ENCODE data around the gene DIAPH2. TPM values are rescaled to one million over a fixed set of nuclear protein-coding genes. Genes with fewer than 3 reads are reported as not detected.

DIAPH2 gene
- total RNA-seq, 1 donor from 2014 or later = 3.8 TPM

GRCh38 chrX:97027384-97027922 is 342.8 kb downstream of the DIAPH2 start:
- Mint-ChIP-seq H3K27me3 (ENCODE audit: unreplicated experiment) (no peaks in the 10 kb centered on the region), H3K4me3 (ENCODE audit: unreplicated experiment) (no peak overlapping the region), H3K9me3 (ENCODE audit: unreplicated experiment) (no peaks in the 10 kb centered on the region), H3K4me1 (ENCODE audit: low read depth, unreplicated experiment) (peaks cover 1% of the 10 kb centered on the region), H3K36me3 (ENCODE audit: unreplicated experiment) (no peaks in the 10 kb centered on the region), H3K27ac (ENCODE audit: unreplicated experiment) (no peak overlapping the region)
- no peak for DNase-seq
- no peak for TF ChIP-seq CTCF (IDR thresholded peaks at IDR 0.05; ENCODE audit: partially characterized antibody, unreplicated experiment)

- H3K27ac Mint-ChIP-seq (ENCODE audit: unreplicated experiment) = no peak overlapping the region
- no peaks in the 10 kb centered on the region for H3K9me3 Mint-ChIP-seq (ENCODE audit: unreplicated experiment)
- no peak for TF ChIP-seq CTCF (IDR thresholded peaks at IDR 0.05; ENCODE audit: partially characterized antibody, unreplicated experiment)
- H3K4me3 Mint-ChIP-seq (ENCODE audit: unreplicated experiment) = no peak overlapping the region
- no peak for DNase-seq
- H3K27me3 Mint-ChIP-seq (ENCODE audit: unreplicated experiment) = peaks cover 1% of the 10 kb centered on the region
- peaks cover 1% of the 10 kb centered on the region for H3K4me1 Mint-ChIP-seq (ENCODE audit: low read depth, unreplicated experiment)
- H3K36me3 Mint-ChIP-seq (ENCODE audit: unreplicated experiment) = no peaks in the 10 kb centered on the region
Observed at GRCh38 chrX:97030463-97030862, 345.8 kb downstream of the DIAPH2 start.

GRCh38 chrX:97030947-97031346 is 346.3 kb downstream of the DIAPH2 start:
- peaks cover 1% of the 10 kb centered on the region for H3K27me3 Mint-ChIP-seq (ENCODE audit: unreplicated experiment)
- no peaks in the 10 kb centered on the region for H3K36me3 Mint-ChIP-seq (ENCODE audit: unreplicated experiment)
- DNase-seq = no peak
- H3K4me1 Mint-ChIP-seq (ENCODE audit: low read depth, unreplicated experiment) = peaks cover 1% of the 10 kb centered on the region
- no peak for TF ChIP-seq CTCF (IDR thresholded peaks at IDR 0.05; ENCODE audit: partially characterized antibody, unreplicated experiment)
- no peaks in the 10 kb centered on the region for H3K9me3 Mint-ChIP-seq (ENCODE audit: unreplicated experiment)
- no peak overlapping the region for H3K27ac Mint-ChIP-seq (ENCODE audit: unreplicated experiment)
- H3K4me3 Mint-ChIP-seq (ENCODE audit: unreplicated experiment) = no peak overlapping the region

- no peaks in the 10 kb centered on the region for H3K36me3 Mint-ChIP-seq (ENCODE audit: unreplicated experiment)
- DNase-seq = no peak
- no peaks in the 10 kb centered on the region for H3K4me1 Mint-ChIP-seq (ENCODE audit: low read depth, unreplicated experiment)
- no peak overlapping the region for H3K4me3 Mint-ChIP-seq (ENCODE audit: unreplicated experiment)
- no peak for TF ChIP-seq CTCF (IDR thresholded peaks at IDR 0.05; ENCODE audit: partially characterized antibody, unreplicated experiment)
- H3K27ac Mint-ChIP-seq (ENCODE audit: unreplicated experiment) = no peak overlapping the region
- peaks cover 1% of the 10 kb centered on the region for H3K27me3 Mint-ChIP-seq (ENCODE audit: unreplicated experiment)
- H3K9me3 Mint-ChIP-seq (ENCODE audit: unreplicated experiment) = no peaks in the 10 kb centered on the region
Observed at GRCh38 chrX:97039363-97040029, 354.9 kb downstream of the DIAPH2 start.

- H3K9me3 Mint-ChIP-seq (ENCODE audit: unreplicated experiment) = no peaks in the 10 kb centered on the region
- H3K4me1 Mint-ChIP-seq (ENCODE audit: low read depth, unreplicated experiment) = no peaks in the 10 kb centered on the region
- no peak for TF ChIP-seq CTCF (IDR thresholded peaks at IDR 0.05; ENCODE audit: partially characterized antibody, unreplicated experiment)
- no peaks in the 10 kb centered on the region for H3K36me3 Mint-ChIP-seq (ENCODE audit: unreplicated experiment)
- no peak for DNase-seq
- no peaks in the 10 kb centered on the region for H3K27me3 Mint-ChIP-seq (ENCODE audit: unreplicated experiment)
- H3K4me3 Mint-ChIP-seq (ENCODE audit: unreplicated experiment) = no peak overlapping the region
- no peak overlapping the region for H3K27ac Mint-ChIP-seq (ENCODE audit: unreplicated experiment)
Observed at GRCh38 chrX:97045470-97045869, 360.8 kb downstream of the DIAPH2 start.

Data from glutamatergic neuron (in vitro differentiated cells).